Fibroblast of lung (primary cell): ENCODE results near the gene FLNB.

Experiments
- EZH2 ChIP-seq: IDR thresholded peaks from 2 replicates; pipeline ENCODE4 v1.5.1; 2012; ENCODE audit warnings: low read length, control low read depth, mild to moderate bottlenecking; ENCODE audit errors: missing control alignments
- TF ChIP-seq, protein P1 (sequence below), 2 donors: IDR thresholded peaks in 1 of 2; conservative IDR thresholded peaks in 1 of 2; 1 replicate in 1 of 2; 2 replicates in 1 of 2; pipeline ENCODE4 v1.5.1; 2011 to 2012; ENCODE audit warnings: low read length in 2 of 2, control low read depth in 1 of 2, inconsistent platforms in 1 of 2, low read depth in 1 of 2, mild to moderate bottlenecking in 1 of 2

GRCh38 chr3:58111513-58112184 is 103.4 kb downstream of the FLNB start:
- TF ChIP-seq, protein P1, sequence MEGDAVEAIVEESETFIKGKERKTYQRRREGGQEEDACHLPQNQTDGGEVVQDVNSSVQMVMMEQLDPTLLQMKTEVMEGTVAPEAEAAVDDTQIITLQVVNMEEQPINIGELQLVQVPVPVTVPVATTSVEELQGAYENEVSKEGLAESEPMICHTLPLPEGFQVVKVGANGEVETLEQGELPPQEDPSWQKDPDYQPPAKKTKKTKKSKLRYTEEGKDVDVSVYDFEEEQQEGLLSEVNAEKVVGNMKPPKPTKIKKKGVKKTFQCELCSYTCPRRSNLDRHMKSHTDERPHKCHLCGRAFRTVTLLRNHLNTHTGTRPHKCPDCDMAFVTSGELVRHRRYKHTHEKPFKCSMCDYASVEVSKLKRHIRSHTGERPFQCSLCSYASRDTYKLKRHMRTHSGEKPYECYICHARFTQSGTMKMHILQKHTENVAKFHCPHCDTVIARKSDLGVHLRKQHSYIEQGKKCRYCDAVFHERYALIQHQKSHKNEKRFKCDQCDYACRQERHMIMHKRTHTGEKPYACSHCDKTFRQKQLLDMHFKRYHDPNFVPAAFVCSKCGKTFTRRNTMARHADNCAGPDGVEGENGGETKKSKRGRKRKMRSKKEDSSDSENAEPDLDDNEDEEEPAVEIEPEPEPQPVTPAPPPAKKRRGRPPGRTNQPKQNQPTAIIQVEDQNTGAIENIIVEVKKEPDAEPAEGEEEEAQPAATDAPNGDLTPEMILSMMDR (conservative IDR thresholded peaks at IDR 0.05 in 1 of 2, IDR thresholded peaks at IDR 0.05 in 1 of 2; ENCODE audit: low read depth in 1 of 2, low read length in 2 of 2): no peak
- no peak for TF ChIP-seq EZH2
